GM21737 (cell line): ENCODE measurements around the gene COA6.

Experiments
- ATAC-seq: cut with Tn5 transposase; IDR thresholded peaks from one replicate; pipeline ENCODE4 v1.9.1; 2021; ENCODE audit warnings: mild to moderate bottlenecking, moderate library complexity; ENCODE audit not compliant: unreplicated experiment

The COA6 gene

DNA sequence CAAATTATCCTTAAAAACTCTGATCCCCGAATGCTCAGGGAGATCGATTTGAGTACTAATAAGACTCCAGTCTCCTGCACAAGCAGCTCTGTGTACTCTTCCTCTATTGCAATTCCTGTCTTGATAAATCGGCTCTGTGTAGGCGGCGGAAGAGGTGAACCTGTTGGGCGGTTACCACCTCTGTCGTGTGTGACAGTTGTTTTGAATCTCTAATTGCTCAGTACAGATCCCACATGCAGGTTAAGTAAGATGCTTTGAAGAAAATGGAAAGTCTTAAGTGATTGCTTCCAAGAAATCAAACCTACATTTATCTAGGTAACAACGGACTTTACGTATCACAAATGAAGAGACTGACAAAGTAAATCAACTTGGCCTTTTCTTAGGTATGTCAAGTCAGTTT, 35.5 kb downstream of the COA6 start:
- no peak for ATAC-seq

DNA sequence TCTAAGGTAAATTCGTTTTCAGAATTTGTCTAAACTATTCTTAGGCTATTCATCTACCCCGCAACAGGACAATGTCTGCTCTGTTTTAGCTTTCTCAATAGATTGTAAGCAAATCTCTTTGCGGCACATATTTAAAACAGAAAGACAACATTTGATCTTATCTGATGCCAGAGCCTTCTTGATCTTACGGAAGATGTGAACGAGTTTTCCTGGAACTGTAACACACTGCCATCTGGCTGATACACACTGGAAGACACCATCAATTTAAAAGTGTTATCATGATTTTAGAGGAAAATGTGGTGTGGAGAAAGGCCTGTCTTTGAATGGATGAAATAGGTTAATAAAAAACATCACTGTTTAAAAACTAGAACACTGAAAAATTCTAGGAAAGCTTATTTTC, 36.1 kb downstream of the COA6 start:
- no peak for ATAC-seq

DNA sequence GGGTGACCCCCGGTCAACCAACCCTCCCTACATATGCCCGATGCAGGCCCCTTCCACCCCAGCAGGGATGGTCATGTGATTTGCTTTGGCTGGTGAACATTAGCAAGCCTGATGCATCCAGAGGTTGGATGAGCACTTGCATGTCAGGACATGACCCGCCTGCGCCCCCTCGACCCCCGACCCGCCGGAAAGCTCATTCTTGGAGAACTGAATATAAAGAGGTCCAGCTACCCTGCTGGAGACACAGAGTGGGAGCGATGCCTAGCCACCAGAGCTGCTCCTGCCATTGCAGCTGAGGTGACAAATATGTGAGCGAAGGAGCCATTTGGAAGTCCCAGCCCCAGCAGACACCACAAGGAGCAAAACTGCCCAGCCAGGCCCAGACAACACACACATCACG, 39.6 kb downstream of the COA6 start:
- no peak for ATAC-seq

DNA sequence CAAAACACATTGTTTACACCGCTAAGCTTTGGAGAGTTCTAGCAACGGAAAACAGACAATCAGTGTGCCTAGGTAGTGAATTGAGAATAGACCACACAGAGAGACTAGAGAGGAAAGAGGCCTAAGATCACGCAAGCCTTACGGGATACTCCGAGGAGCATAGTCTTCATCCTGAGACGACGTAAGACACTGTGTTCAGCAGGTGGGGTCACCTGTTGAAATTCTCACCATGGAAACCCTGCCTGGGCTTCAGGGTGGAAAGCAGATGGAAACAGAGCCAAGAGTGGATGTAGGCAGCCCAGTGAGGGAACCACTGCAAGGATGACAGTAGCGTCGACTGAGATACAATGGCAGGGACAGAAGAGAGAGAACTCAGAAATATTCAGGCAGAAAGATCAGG, 40.2 kb downstream of the COA6 start:
- ATAC-seq, result no peak

DNA sequence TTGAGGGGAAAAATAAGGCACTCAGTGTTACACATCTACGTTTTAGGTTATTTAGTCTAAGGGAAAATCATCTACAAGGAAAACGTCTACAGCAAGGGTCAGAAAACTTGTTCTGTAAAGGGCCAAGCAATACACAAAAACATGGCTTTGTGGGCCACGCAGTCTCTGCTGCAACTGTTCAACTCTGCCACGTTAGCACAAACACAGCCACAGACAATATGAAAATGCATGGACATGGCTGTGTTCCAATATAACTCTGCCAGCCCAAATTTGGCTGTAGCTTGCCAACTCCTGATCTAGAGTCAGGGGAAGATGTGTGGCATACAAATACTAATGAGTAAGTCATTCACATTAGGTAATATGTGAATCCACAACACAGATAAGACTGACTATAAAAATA, 40.7 kb downstream of the COA6 start:
- no peak for ATAC-seq

DNA sequence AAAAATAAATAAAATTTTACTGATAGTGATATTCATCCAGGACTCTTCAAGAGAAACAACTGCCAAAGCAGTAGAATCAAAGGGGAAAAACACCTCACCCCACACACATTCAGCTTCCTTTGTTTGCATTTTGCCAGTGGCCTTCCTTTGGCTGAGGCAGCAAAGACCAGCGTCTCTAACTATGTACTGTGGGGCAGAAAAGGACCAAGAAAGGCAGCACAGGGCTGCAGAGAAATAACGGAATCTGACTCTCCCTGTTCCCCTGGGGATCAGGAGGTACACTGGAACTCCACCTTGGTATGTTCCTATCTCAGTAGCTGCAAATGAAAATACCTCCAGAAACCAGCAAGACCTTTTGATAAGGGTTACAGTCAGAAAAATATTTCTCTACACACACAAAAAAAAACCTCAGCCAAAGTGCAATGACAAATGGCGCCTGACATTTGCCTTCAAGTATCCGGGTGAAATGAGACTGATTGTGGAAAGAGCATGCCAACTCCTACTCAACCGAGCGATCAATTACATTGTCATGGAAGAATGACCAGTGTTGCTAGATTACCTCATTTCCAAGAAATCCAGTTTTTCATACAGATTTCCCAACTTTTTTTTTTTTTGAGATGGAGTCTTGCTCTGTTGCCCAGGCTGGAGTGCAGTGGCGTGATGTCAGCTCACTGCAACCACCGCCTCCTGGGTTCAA, 54.8 kb downstream of the COA6 start:
- no peak for ATAC-seq

DNA sequence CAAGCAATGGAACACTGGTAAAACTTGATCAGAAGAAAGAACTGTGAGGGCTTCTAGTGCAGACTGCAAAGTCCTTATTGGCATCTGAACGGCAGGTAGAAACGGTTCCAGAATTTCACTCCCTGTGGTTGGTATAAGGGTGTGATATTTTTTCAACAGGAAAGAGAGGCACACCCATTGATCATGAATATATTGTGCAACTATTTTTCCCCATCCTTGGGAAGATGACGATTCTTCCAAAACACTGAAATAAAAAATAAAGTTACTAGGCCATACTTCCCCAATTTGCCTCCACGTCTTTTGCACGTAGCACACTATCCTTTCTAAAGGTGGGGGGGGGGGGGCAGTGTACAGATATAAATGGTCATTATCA, 56.2 kb downstream of the COA6 start:
- ATAC-seq, result no peak

DNA sequence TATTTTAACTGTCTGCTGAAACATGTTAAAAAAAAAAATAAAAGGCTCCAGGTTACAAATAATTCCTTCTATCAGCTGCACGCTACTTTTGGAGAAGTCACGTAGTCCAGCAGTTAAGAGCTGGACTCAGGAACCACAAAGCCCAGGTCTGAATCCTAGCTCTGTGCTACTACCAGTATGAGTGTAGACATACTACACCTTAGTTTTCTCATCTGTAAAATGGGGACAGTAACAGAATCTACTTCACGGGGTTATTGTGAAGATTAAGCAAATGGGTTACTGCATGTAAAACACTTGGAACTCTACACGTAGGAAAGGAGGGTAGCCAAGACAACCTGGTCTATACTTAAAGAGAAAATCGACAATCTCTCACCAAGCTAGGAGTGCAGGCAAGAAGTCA, 57.4 kb downstream of the COA6 start:
- ATAC-seq, result no peak

DNA sequence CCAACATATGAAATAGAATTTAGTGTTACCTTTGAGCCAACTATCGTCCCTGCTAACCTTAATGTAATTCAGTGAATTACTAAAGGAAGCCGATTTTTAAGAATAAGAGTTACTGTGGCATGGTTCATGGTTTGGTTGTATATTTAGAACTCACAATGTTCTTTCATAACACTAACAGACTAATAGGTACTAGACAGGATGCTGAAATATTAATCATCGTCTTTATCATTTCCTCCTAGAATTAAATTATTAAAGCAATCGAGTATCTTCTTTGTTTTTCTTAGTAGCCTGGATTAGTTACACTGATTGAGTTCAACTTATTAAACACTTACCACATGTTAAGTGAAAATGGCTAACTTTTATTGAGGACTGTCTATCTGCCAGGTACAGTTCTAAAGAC, 58.0 kb downstream of the COA6 start:
- no peak for ATAC-seq

DNA sequence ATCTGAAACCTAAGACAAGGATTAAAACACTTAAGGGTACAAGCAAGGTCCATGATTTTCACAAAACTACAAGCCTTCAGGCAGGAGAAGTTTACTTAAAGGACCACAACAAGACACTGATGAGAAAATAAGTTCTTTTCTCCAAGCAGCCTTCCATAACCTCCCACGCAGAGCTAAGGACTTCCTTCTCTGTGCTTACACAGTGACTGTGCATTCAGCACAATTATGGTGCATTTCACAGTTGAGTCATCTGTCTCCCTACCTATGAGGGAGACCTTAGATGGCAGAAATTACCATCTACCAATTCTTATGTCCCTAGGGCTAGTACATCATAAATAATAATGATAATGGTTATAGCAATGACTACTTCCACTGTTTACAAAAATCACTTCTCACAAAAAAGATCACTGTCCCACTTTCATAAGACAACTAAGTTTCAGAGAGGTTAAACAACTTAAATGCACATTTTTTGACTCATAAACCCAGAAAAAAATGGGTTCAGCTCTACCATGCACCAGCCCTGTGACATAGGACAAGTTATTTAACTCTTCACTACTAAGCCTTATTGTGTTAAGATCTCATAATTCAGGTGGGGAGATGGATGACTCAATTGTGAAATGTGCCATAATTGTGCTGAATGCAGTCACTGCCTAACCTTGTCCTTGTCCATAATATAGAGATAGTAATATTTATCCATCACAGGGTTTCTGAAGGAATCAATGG, 60.5 kb downstream of the COA6 start:
- ATAC-seq, result no peak
